ENCODE measurements around the gene S1PR3.
"Not testable (repeated sequence)": the region's sequence is repeated elsewhere in the genome, so short reads cannot be mapped to it uniquely, and the experiment has no call there.

S1PR3 gene

DNA sequence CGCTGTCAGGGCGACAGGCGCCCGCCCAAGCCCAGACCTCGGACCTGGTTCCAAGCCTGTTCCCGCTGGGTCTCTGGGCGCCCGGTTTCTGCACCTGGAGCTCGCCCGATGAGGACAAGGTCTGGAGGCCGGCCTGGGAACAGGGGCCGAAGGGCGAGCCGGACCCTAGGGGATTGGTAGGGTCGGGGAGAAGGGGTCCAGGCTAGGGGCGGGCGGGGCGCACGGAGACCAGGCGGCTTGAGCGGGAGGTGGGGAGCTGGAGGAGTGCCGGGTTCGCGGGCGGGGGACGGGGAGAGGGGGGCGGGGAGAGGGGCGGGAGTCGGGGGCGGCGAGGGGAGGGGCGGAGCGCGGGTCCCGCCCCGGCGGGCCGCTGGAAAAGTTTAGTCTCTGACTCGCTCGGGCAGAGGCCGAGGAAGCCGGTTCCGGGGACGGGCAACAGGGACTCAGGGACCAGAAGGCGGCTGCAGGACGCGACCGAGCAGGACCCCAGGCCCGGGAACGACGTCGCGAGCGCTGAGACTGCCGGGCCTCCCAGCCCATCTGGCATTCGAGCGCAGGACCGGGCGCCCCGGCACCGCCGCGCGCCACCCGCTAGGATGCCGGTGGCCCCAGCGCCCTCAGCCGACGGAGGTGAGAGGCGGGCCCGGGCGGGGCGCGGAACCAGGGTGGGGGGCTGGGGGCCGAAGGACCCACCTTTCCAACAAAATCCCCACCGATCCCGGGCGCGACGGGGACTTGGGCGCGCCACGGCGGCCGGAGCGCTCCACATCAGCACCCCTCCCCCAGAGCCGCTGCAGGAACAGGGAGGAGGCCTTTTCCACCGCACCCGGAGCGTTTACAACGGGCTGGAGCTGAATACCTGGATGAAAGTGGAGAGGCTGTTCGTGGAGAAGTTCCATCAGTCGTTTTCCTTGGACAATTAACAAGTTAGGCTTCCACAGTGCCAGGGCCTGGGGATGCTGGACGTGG is at the start of gene S1PR3:
Gene S1PR3, plus strand, starts transcription at position 403 of the 969 bp plus-strand sequence. CDS start 9,733 bp downstream, outside the sequence.
- peak in 1 of 3 donors; percentile 29 for DNase-seq (ENCODE audit: low read depth in 2 of 3, low spot score in 1 of 3)

DNA sequence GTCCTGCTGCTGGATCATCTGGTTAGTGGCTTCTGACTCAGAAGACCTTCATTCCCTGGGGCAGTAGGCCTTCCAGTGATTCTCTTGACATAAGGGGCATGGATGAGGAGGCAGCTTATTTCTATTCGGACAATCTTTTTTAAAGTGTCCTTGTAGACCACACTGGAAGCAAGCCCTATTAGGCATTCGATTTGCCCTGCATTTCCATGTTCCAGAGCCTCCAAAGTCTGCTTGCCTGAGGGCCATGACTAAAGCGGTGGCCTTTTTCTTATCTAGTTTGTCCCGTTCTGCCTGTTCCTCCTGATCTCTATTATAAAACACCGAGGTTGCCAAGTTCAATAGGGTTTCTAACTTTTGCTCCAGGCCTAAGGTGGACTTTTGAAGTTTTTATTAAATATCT is 49.7 kb upstream of the S1PR3 start:
- DNase-seq (ENCODE audit: low read depth in 2 of 3, low spot score in 1 of 3), result not testable (repeated sequence)

DNA sequence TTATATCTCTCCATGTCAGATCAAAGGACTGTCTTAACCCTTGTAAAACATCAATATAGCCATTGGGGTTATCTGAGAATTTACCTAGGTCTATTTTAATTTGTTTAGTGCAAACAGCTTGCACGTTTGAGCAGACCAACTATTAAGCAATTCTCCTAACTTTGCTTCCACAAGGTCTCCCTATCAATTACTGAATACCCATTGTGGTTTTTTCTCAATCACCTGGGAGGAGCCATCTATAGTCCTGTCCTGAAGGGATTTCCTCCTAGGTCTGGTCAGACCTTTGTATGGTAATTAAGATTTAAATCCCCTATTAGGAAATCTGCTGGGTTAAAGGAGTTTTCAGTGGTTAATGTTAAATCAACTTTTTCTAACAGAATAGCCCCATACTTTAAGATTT is 48.9 kb upstream of the S1PR3 start:
- no peak for DNase-seq (ENCODE audit: low read depth in 2 of 3, low spot score in 1 of 3)

DNA sequence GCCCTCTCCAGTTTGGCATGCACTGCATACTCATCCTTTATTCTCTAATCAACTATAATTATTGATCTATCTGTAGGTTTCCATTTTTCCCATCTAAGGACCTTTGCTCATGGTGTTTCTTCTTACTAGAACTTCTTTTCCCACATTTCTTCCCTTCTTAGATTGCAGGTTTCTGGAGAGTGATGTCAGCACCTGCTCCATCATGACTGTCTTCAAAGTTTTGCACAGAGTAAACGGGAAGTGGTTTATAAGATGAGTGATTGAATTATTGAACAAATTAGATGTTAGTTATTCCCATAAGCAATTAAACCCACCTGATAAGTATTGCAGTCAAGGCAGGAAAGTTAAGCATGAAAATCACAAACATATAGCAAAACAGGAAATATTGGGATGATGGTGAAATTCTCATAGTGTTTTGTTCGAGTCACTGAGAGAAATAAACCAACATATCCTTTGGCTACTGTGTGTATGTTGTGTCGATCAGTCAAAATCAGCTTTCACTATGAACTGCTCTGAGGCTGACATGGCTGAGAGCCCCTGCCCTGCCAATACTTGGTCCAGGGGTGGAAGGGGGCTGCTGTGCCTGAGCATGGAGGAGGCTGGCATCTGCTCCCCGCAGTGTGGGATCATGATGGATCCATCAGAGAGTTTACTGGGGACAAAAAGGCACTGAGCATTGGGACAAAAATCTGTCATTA is 45.5 kb upstream of the S1PR3 start:
- no peak for DNase-seq (ENCODE audit: low read depth in 2 of 3, low spot score in 1 of 3)

DNA sequence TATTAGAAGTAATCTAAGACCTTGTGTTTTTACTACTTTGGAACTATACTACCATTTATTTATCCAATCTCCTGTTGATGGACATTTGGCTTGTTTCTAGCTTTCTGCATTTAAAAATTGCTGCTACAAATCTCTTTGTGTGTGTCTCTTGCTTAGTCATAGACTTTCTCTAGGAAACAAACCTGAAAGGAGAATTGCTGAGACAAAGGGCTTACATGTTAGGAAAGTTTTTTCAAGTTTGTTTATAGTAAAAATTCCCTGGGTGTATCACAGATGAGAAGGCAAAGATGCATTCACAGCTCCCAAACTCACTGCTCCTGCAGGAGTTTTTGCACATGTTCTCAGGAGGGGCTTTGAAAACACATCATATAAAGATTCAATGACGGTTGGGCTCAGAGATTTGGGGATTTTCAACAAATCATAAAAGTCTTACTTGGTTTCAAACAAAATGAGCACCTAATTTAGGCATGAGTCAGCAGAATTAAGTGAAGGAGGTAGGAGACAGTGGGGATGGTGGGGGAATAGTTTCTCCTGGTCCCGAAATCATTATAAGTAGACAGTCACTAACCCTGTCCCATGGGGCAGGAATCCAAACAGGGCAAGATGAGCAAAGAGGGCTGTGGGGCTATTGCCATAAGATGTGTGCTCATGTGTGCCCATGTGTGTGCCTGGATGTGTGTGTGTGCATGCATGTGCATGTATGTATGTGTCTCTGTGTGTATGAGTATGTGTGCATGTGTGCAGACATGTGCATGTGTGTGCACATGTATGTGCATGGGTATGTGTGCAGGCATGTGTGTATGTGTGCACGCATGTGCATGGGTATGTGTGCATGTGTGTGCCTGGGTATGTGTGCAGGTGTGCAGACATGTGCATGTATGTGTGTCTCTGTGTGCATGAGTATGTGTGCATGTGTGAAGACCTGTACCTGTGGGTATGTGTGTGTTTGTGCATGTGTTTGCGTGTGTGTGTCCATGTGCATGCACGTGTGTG is 43.4 kb upstream of the S1PR3 start:
- no peak for DNase-seq (ENCODE audit: low read depth in 2 of 3, low spot score in 1 of 3)

DNA sequence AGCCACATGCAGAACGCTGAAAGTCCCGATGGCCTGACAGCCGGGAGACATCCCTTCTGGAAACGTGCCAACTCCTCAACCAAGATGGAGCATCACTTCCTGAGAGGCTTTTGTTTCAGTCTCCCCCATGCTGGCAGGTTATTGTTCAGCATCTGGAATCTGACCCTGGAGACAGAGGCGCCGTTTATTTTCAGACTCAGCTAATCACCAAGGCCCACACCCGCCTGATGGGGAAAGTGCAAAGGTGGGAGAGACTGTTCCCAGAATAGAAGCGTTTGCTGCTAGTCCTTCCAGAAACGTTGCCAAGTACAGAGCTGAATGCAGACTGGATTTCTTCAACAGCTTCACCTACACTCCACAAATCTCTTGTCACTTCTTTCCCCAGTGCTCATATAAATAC is 41.8 kb upstream of the S1PR3 start:
- DNase-seq (ENCODE audit: low read depth in 2 of 3, low spot score in 1 of 3), result no peak

DNA sequence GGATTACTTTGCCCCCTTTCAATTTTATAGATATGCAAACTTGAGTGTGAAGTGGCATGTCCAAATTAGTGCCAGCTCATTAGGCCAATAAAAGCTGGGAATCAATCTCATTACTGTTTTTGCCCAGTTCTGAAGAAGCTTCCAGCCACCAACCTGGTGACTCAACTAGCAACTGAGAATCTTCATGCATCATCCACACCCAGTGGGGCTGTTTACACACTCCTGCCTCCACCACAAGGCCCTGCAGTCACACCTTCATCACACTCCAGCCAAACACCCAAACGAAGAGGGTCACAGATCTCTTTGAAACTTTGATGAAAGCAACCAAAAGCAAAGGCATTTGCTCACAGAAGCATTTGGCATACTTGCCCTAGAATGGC is 41.3 kb upstream of the S1PR3 start:
- peak in 2 of 3 donors; percentile 4 to 16 for DNase-seq (ENCODE audit: low read depth in 2 of 3, low spot score in 1 of 3)

DNA sequence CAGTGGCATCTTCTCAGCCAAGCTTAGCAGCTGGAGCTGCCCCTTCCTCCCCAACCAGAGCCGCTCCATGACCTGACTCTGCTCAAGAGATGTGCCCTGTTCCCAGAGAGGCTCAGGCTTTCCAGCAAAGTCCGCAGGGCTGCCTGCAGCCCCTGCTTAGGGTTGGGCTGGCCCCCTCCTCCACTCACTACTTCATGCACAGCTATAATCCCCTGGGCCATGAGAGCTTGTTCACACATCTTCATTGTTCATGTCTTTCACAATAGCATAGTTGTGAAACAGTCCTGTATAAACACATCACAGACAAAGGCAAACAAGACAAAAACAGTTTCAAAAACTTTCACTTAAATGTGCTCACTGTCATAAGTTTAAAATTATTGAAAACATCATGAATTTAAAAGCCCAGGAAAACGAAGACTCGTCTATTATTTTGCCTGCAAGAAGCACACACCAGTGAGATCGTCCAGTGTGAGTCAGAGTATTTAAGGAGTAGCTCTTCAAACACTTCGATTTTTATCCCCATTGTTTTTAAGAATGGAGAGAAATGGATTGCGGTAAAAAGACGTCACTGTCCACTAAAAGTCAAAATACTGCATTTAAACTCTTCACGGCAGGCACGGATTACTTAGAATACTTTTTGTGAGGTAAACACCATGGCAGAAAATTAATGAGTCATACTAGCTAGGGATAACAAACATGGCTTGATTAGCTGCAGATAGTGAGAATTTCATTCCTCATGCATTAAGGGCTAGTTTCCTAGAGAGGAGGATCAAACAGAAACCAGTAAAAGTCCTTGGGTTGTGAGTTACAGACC is 40.7 kb upstream of the S1PR3 start:
- DNase-seq (ENCODE audit: low read depth in 2 of 3, low spot score in 1 of 3), result no peak

DNA sequence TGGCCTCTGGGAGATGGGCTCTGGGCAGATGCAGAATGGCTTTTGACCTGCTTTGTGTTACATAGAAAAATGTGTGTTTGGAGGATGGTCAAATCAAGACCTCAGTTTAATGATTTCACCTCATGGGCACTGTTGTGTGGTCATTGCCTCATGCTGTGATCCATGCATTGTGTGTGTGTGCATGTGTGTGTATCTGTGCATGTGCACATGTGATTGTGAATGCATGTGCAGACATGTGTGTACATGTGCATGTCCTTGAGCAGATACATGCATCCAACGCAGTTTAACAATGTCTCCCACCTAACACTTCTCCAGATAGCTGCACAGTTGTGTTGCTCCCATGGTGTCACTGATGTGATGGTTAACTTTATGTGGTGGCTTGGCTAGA is 40.1 kb upstream of the S1PR3 start:
- DNase-seq (ENCODE audit: low read depth in 2 of 3, low spot score in 1 of 3), result no peak

DNA sequence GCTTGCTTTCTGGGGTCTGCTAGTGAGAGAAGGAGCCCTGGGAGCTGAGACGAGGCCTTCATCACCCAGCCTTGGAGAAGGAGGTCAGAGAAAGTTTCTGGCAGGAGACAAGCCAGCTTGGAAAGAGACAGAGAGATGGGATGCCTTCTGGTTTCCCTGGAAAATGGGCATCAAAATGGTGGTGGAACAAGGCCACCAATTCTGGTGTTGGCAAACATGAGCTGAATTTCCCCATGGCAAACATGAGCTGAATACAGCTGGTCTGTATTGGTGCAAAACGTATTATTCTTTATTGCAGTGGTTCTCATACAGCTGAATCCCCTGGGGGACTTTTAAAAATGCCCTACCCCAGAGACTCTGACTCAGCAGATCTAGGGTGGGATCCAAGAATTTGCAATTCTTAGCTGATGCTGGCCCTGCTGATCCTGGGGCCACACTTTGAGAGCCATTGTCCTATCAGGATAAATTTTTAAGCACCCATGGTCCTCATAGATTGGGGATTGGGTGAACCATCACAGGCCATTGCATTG is 39.1 kb upstream of the S1PR3 start:
- no peak for DNase-seq (ENCODE audit: low read depth in 2 of 3, low spot score in 1 of 3)

DNA sequence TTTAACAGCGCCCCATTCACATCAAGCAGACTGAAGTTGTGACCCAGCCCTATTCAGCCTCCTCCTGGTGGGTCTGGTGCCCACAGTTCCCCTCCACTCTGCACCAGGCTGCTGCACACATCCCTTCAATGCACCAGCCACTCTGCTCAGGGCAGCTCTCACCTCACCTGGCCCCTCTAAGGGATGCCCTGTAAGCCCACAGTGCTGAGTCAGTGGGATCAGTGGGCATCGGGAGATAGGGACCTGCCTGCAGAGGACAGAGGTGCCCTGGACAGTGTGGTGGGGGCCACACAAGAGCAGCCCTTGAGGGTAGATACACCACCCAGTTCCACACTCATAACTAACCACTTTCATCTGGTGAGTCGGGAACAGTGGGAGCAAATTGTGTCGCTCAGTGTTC is 38.3 kb upstream of the S1PR3 start:
- no peak for DNase-seq (ENCODE audit: low read depth in 2 of 3, low spot score in 1 of 3)

DNA sequence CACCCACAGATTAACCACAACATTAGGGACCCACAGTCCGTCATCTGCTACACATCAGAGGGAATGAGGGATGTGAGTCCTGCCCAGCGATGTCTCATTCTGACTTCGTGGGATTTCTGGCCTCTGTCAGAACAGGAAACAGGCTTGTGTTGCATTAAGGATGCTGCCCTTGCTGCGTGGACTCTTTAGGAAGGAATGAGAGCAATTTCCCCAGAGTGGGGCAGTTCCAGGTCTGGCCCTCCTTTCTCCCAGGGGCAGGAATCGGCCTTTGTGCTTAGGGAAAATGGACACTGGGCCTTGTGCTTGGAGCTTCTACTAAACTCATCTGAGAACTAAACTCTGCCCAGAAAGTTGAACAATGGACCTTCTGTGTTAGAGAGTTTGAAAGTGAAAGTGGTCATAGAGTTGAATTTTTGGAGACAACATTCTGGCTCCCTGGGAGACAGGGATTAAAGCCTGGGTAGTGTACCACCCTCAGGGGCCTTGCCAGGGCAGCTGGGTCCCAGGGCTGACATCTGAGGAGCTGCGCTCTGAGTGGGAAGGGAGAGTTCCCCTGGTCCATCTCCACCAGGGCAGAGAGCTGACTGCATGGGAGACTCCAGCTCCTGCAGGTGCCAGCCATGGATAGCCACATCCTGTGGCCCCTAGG is 37.8 kb upstream of the S1PR3 start:
- DNase-seq (ENCODE audit: low read depth in 2 of 3, low spot score in 1 of 3), result no peak

DNA sequence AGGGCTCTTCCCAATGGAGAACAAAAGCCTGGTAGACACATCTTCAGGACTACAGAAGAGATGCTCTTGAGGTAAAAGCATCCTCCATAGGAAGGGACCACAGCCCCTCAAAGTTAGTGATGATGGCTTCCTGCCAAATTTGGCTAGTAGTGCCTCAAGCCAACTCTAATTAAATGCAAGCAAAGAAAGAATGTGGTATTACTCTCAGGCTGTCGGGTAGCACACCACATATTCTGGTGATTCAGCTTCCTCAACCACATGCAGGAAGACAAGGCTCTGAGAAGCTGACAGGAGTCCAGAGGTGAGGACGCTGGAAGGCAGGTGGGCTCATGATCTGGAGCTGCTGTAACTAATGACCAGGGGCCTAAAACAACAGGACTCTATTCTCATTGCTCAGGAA is 37.2 kb upstream of the S1PR3 start:
- no peak for DNase-seq (ENCODE audit: low read depth in 2 of 3, low spot score in 1 of 3)

DNA sequence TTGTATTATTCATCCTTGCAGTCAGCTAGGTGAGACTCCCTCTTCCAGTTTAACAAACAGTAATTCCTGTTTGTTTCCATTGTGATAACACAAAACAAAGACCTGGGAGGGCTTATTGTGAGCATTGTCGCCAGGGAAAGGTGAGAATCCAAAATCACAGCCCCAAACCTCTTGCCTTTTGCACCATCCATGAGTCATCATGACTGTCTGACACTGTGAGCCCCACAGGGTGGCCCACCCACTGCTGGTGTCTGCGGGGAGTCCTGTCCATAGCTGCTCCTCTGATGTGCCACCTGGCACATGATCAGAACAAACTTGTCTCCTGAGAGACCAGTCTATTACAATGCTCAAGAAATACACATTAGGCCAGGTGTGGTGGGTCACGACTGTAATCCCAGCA is 33.7 kb upstream of the S1PR3 start:
- DNase-seq (ENCODE audit: low read depth in 2 of 3, low spot score in 1 of 3), result no peak

DNA sequence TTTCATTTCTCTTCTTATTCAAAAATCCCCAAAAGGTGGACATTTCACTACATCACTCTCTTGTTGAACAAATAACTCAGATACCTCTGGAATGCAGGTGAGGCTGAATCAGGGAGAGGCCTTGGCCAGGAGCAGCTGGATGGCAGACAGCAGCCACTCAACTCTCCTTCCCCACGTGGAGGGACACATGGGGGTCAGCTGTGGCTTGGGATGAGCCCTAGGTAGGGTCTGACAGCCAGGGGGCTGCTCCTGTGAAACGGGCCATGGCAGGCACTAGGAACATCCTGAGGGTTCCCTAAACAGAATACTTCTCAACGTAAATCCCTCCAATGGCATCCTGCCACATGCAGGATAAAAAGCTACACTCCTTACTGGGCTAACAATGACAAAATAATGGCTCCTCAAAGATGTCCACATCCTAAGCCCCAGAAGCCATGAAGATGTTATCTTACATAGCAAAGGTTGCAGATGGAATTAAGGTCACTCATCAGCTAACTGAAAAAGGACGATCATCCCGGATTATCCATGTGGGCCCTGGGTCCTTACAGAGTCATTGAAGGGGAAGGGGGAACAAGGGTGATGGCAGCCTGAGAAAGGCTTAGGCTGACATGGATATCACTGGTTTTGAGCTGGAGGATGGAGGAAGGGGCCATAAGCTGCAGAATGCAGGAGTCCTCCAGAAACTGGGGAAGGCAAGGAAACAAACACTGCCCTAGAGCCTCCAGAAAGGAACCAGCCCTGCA is 31.4 kb upstream of the S1PR3 start:
- DNase-seq (ENCODE audit: low read depth in 2 of 3, low spot score in 1 of 3), result no peak

DNA sequence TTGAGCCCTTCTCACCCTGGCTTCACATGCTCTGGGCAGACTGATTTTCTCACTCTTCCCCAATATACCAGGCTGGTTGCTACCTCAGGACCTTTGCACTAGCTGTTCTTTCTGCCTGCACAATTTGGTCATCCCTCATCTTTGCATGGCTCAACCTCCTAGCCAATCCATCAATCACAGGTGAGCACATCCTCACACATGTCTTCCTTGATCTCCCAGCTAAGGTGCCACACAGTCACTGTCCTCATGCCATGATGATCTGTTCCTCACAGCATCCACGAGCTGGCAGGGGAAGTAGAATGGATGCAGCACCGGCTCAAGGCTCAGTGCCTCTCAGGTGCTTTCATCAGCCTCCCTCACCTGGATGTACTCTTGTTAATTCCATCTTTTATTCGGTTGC is 30.6 kb upstream of the S1PR3 start:
- no peak for DNase-seq (ENCODE audit: low read depth in 2 of 3, low spot score in 1 of 3)

DNA sequence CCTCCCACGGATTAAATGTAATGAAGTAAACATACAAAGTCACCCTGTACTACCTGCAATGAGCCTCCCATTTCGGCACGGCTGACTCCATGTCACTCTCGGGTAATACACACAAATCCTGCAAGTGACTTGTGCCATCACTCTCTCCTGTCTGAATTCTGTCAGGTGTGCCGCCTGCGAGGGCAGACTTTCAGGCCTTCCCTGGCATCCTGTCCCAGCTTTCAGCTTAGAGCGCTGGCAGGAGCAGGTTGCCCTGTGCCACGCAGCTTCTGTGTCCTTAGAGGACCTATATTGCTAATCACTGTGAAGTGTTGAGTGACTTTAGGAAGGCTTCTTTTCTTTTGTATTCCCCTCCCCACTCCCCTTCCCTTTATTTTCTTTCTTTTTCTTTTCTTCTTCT is 25.8 kb upstream of the S1PR3 start:
- DNase-seq (ENCODE audit: low read depth in 2 of 3, low spot score in 1 of 3), result no peak

DNA sequence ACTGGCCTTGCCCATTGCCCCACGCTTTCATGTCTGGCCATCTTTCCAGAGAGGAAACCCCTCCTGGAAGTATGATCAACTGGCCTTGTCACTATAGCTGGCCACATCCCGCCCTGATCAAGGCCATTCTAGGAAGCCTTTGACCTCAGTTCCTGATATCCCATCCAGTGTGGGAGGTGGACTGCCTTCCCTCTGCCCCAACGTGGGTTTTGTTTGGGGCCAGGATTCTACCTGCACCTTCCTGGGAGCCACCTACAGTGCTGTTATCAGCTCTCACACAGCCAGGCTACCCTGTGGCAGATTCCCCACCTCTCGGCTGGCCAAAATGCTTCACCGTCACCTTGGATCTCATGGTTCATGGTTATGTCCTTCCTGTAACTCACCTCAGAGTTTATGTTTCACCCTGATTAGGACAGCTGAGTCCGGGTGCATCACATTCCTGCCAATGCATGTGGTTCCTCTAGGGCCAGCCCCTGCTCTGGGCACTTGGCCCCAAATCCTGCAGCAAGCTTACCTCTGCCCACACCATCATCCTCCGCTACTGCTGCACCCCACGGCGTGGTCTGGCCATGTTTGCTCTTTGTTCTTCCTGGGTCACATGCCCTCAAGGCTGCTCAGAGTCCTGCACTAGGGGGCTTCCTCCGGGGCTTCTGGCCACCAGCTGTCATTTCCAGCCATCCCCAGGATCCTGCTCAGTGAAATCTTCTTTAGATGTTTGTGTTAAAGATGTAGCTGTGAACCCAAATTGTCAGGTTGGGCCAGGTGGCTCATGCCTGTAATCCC is 24.2 kb upstream of the S1PR3 start:
- no peak for DNase-seq (ENCODE audit: low read depth in 2 of 3, low spot score in 1 of 3)

Measured in stimulated activated CD4-positive, alpha-beta T cell treated with anti-CD3 and anti-CD28 coated beads, Interleukin-12 subunit alpha, Interleukin-12 subunit beta, amount 100 ng/mL, for 48 hours (primary cell).